Ishikawa (cell line): Measurements from ENCODE around the gene NR1H4.

Experiments used
- CEBPB ChIP-seq: IDR thresholded peaks from 2 replicates; pipeline ENCODE4 v1.6.1; 2012
- EP300 ChIP-seq: IDR thresholded peaks from 2 replicates; pipeline ENCODE4 v1.6.1; 2012; ENCODE audit warnings: borderline replicate concordance
- FOXM1 ChIP-seq: IDR thresholded peaks from 2 replicates; pipeline ENCODE4 v1.6.1; 2012; ENCODE audit warnings: low read depth, borderline replicate concordance
- RAD21 ChIP-seq: IDR thresholded peaks from 2 replicates; pipeline ENCODE4 v1.6.1; 2012; ENCODE audit warnings: low read depth
- REST ChIP-seq: IDR thresholded peaks from 2 replicates; pipeline ENCODE4 v1.6.1; 2012; ENCODE audit warnings: low read depth, mild to moderate bottlenecking
- TAF1 ChIP-seq: IDR thresholded peaks from 2 replicates; pipeline ENCODE4 v1.6.1; 2012; ENCODE audit warnings: low read depth, mild to moderate bottlenecking
- YY1 ChIP-seq: IDR thresholded peaks from 2 replicates; pipeline ENCODE4 v1.6.1; 2012; ENCODE audit warnings: low read depth

- TF ChIP-seq EP300, result no peak
- TF ChIP-seq REST, result no peak
- no peak for TF ChIP-seq CEBPB
- no peak for TF ChIP-seq TAF1
- no peak for TF ChIP-seq RAD21
- TF ChIP-seq FOXM1, result no peak
- TF ChIP-seq YY1, result no peak
Observed at GRCh38 chr12:100508751-100509150, 35.1 kb downstream of the NR1H4 start.
